Activated T-helper 17 cell treated with anti-CD3 and anti-CD28 coated beads, Interleukin-2, amount 50 U/mL, for 72 hours (primary cell): ENCODE results near the gene ATP7B. TPM values are rescaled to one million over a fixed set of nuclear protein-coding genes. Genes with fewer than 3 reads are reported as not detected.

Source experiments
- ATAC-seq: fragments of 150-1000 bp; cut with Tn5 transposase; replicated peaks from 2 replicates; pipeline ENCODE4 v1.10.0; 2021; ENCODE audit warnings: mild to moderate bottlenecking, moderate library complexity
- H3K27ac Mint-ChIP-seq: one replicate; pipeline ENCODE4 v1.8.0; 2022; ENCODE audit warnings: mixed read lengths
- H3K27me3 Mint-ChIP-seq: one replicate; pipeline ENCODE4 v1.8.0; 2022; ENCODE audit warnings: mixed read lengths
- H3K36me3 Mint-ChIP-seq: one replicate; pipeline ENCODE4 v1.8.0; 2022; ENCODE audit warnings: low read depth, mild to moderate bottlenecking, mixed read lengths
- H3K4me1 Mint-ChIP-seq: one replicate; pipeline ENCODE4 v1.8.0; 2022; ENCODE audit warnings: mixed read lengths
- H3K4me3 Mint-ChIP-seq: one replicate; pipeline ENCODE4 v1.8.0; 2022; ENCODE audit warnings: mild to moderate bottlenecking, mixed read lengths
- H3K9me3 Mint-ChIP-seq: one replicate; pipeline ENCODE4 v1.8.0; 2022; ENCODE audit warnings: mixed read lengths
- total RNA-seq, 2 donors: library from RNA; stranded (reverse); gene quantifications; one replicate each; pipeline ENCODE4 v1.2.3, GENCODE V29; 2022

The ATP7B gene
- total RNA-seq, 2 donors from 2014 or later = 0.76 to 1.2 TPM

DNA sequence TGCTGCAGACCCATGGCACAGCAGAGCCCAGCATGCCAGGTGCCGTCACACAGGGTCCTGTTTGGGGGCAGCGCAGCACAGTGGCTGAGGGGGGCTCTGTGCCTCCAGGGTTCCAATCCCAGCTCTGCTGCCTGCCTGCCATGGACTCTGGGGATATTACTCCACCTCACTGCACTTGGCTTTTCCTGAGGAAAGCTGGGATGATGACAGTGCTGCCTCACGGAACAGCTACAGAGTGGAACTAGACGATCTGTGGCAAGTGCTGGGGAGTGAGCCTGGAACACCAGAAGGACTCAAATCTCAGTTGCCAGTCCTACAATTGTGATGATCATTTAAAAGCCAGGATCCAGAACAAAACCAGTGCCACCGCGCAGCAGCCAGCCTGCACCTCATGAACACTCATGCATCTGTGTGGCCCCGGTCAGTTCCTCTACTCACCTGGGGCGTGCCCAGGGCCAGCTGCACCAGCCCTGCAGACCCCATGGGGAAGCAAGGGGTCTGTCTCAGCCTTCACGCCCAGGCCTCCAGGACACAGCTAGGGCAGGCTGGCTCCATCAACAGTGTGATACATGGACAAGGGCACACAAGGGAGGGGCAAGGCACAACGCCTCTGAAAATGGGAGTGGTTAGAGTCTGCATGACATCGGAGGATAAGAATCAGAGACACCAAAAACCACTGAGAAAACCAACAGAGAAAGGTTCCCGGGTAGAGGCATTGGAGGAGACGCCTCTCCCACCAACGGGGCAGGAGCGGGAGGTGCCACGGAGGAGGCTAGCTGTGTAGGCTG is 55.2 kb downstream of the ATP7B start:
- ATAC-seq = no peak
- Mint-ChIP-seq H3K9me3 (peaks cover 3% of the 10 kb centered on the region), H3K4me1 (peaks cover 32% of the 10 kb centered on the region), H3K27ac (no peak overlapping the region), H3K4me3 (no peak overlapping the region), H3K36me3 (no peaks in the 10 kb centered on the region), H3K27me3 (no peaks in the 10 kb centered on the region)

DNA sequence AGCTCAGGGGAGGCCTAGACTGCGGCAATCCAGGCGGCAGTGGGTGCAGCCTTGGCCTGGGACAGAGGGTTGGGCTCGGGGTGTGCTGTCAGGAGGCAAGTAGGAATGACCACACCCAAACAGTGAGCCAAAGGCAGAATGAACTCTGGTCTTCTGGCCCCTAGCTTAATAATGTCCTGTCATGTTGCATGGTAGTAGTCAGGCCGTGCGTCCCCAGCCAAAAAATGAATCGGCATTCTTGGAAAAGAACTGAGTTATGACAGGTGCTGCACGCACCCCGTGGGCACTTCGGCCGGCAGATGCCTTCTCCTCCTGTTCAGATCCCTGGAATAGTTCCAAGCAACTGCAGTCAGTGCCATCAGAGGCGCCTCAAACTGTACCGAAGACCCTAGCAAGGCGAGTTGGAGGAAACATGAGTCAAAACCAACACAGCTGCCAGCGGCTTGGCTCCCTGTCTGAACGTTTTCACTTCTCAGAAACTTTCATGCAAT is 55.9 kb downstream of the ATP7B start:
- H3K27me3 Mint-ChIP-seq = no peaks in the 10 kb centered on the region
- H3K27ac Mint-ChIP-seq = no peak overlapping the region
- no peak for ATAC-seq
- peaks cover 39% of the 10 kb centered on the region for H3K4me1 Mint-ChIP-seq
- peaks cover 7% of the 10 kb centered on the region for H3K9me3 Mint-ChIP-seq
- H3K36me3 Mint-ChIP-seq = no peaks in the 10 kb centered on the region
- no peak overlapping the region for H3K4me3 Mint-ChIP-seq

DNA sequence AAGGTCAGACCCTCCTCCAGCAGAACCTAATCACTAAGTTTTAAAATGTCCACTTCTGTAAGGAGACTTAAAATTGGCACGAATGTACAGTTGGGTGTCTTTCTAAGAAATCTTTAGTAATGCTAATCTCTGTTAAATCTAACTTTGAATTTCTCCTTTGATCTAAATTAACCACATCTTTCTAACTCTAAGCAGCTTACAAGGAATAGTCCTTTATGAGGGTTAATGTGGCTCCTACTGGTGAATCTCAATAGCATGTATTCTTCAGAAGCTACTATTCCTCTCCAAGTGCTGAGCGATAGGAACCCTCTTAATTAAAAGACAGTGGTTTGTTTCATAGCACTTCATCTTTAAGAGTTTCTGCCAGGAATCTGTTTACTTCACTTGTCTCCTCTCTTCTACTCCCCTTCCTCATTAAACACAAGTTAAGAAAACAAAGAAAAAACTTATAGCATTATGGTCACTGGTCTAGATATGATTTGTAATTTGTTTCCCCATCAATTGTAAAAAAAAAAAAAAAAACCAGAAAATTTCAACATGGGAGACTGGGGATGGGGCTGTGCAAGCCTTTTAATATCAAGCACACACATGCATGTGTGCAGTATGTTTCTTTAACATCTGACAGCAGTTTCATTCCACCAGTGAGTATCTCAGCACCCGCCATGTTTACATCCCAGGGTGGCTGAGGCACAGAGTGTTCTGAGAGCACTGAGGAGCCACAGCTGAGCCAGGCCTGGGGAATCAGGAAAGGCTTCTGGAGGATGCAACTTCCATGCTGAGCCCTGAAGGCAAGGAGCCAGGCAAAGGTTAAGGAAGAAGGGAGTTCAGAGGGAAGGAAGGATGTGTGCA is 57.7 kb downstream of the ATP7B start:
- no peak for ATAC-seq

DNA sequence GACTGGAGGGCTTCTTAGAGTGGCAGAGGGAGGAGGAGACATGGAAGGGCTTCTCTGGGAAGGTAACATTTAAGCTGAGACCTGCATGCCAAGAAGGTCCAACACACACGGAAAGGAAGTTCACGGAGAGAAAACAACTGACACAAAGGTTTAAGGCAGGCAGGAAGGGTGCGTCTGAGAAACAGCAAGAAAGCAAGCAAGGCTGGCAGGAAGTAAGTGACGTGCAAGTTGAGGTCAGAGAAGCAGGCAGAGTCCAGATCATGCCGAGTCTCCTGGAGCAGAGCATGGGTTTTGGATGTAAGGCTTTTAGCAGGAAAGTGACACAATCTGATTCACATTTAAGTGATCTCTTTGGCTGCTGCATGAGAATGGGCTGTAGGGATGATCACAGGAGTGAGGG is 60.5 kb downstream of the ATP7B start:
- peaks cover 37% of the 10 kb centered on the region for H3K4me1 Mint-ChIP-seq
- H3K27ac Mint-ChIP-seq = peak overlapping the region; percentile 80
- ATAC-seq = peak; percentile 86
- H3K36me3 Mint-ChIP-seq = no peaks in the 10 kb centered on the region
- peaks cover 7% of the 10 kb centered on the region for H3K9me3 Mint-ChIP-seq
- H3K4me3 Mint-ChIP-seq = peak overlapping the region; percentile 67
- H3K27me3 Mint-ChIP-seq = no peaks in the 10 kb centered on the region

More for the DNA sequence above, 57.7 kb downstream of the ATP7B start:
- Mint-ChIP-seq H3K27me3 (no peaks in the 10 kb centered on the region), H3K9me3 (peaks cover 7% of the 10 kb centered on the region), H3K4me3 (no peak overlapping the region), H3K27ac (no peak overlapping the region), H3K36me3 (no peaks in the 10 kb centered on the region), H3K4me1 (peaks cover 37% of the 10 kb centered on the region)

DNA sequence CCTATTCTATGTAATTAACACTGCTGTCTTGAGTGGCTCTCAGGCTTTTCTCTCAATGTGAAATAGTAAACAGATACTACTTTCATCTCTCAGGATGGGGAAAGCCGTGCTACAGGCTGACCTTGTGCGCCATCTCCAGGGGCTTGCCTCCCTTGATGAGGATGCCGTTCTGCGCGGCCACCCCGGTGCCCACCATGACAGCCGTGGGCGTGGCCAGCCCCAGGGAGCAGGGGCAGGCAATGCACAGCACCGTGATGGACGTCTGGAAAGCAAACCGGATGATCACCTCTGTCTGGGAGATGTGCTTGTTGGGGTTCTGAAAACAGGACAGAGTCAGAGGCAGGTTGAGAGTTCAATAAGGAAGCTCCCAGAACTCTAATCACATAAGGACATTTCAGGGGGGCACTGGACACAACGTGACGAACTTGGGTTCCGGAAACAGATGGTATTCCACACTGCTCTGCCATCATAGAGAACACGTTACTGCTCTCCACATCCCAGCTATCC is 65.0 kb downstream of the ATP7B start:
- H3K9me3 Mint-ChIP-seq = peaks cover 6% of the 10 kb centered on the region
- no peak overlapping the region for H3K4me3 Mint-ChIP-seq
- no peaks in the 10 kb centered on the region for H3K27me3 Mint-ChIP-seq
- no peaks in the 10 kb centered on the region for H3K36me3 Mint-ChIP-seq
- no peak overlapping the region for H3K27ac Mint-ChIP-seq
- no peak for ATAC-seq
- peaks cover 43% of the 10 kb centered on the region for H3K4me1 Mint-ChIP-seq

DNA sequence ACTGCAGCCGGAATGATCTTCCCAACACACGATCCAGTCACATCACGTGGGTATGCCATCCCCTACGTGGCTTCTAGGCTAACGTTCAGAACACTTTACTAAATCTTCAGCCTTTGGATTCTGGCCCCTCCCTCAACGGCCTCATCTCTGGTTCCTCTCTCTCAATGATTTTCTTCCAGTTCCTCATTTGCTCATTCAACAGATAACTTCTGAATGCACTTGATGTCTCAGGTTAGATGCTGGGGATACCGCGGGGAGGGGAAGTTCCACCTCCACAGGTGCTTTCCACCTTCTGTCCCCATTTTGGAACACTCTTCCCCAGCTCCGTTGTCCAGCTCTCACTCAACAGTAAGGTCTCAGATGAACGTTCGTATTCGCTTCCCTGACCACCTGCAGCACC is 66.1 kb downstream of the ATP7B start:
- Mint-ChIP-seq H3K4me3 (no peak overlapping the region), H3K36me3 (no peaks in the 10 kb centered on the region), H3K27ac (no peak overlapping the region), H3K9me3 (no peaks in the 10 kb centered on the region), H3K27me3 (no peaks in the 10 kb centered on the region), H3K4me1 (peaks cover 36% of the 10 kb centered on the region)
- no peak for ATAC-seq

DNA sequence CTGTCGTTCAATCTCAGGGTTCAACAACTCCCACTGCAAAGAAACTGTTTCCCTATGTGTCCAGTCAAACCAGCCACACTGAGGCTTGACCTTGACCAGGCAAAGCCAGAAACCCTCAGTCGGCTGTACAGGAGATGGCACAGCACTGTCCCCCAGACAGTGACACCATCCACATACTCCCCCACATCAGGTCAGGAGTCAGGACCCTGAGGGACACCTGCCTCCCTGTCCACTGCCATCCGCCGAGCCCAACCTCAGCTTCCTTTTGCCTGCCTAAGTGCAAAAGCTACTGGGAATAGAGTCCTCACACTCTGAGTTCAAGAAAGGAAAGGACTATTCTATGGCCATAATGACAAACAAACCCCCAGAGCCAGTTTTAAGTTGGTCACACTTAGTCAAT is 66.8 kb downstream of the ATP7B start:
- H3K36me3 Mint-ChIP-seq = no peaks in the 10 kb centered on the region
- H3K4me1 Mint-ChIP-seq = peaks cover 35% of the 10 kb centered on the region
- no peaks in the 10 kb centered on the region for H3K27me3 Mint-ChIP-seq
- ATAC-seq = no peak
- peak overlapping the region; percentile 63 for H3K27ac Mint-ChIP-seq
- no peaks in the 10 kb centered on the region for H3K9me3 Mint-ChIP-seq
- H3K4me3 Mint-ChIP-seq = peak overlapping the region; percentile 73

DNA sequence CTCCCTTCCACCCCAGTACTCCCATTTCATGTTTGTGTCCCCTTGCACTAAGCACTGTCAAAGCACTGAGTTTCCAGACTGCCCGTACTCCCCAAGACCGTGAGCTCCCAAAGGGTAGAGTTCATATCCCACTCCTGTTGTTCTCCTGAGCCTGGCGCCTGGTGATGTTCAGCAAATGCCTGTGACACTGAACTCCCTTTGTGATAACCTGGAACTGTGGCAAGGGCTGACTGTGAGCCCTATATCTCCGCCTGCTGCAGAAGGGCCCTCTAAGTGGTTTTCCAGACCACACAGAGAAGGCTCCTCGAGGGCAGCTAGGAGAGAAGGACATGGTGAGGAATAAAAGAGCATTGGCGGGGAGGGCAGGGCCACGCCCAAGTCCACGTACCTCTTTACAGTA is 67.5 kb downstream of the ATP7B start:
- Mint-ChIP-seq H3K4me3 (peak overlapping the region; percentile 73), H3K4me1 (peaks cover 35% of the 10 kb centered on the region), H3K27me3 (no peaks in the 10 kb centered on the region), H3K9me3 (no peaks in the 10 kb centered on the region), H3K27ac (peak overlapping the region; percentile 63), H3K36me3 (no peaks in the 10 kb centered on the region)
- no peak for ATAC-seq

DNA sequence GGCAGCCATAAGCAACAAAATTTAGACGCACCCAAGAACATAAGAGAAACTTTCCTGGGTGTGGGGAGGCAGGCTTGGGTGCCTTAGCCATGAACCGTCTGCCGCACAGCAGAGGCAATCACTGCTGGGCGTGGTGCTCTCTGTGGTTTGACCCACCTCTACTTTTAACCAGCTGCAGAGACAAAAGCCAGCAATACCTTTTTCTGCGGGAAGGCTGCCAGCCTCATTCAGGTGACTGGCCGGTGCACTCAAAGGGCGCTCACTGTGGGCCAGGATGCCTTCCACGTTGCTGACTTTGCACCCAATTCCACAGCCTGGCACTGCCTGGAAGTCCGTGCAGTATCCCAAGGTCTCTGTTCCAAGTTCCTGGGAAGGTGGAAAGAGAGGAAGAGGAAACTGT is 69.1 kb downstream of the ATP7B start:
- no peaks in the 10 kb centered on the region for H3K36me3 Mint-ChIP-seq
- no peaks in the 10 kb centered on the region for H3K9me3 Mint-ChIP-seq
- H3K4me1 Mint-ChIP-seq = peaks cover 35% of the 10 kb centered on the region
- no peaks in the 10 kb centered on the region for H3K27me3 Mint-ChIP-seq
- H3K27ac Mint-ChIP-seq = peak overlapping the region; percentile 63
- peak; percentile 75 for ATAC-seq
- H3K4me3 Mint-ChIP-seq = peak overlapping the region; percentile 73

DNA sequence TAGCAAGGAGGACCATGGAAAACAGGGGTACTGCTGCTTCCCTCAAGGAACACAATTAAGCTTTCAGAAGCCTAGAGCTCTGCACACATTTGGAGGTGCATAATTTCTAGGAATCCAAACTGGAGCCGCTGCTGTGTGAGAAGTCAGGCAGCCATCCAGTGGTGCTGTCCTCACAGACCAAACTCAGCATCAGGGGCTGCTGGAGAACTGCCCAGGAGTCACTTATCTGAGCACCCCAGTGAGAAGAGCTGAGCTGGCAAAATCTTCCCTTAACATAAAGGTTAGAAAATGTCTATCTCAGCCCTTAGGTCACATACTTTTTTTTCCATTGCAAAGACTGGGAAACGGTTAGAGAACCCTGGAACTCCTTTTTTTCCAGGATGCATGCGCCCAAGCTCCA is 72.8 kb downstream of the ATP7B start:
- H3K4me1 Mint-ChIP-seq = peaks cover 23% of the 10 kb centered on the region
- H3K27ac Mint-ChIP-seq = no peak overlapping the region
- H3K4me3 Mint-ChIP-seq = no peak overlapping the region
- H3K27me3 Mint-ChIP-seq = no peaks in the 10 kb centered on the region
- no peaks in the 10 kb centered on the region for H3K9me3 Mint-ChIP-seq
- H3K36me3 Mint-ChIP-seq = no peaks in the 10 kb centered on the region
- ATAC-seq = no peak

DNA sequence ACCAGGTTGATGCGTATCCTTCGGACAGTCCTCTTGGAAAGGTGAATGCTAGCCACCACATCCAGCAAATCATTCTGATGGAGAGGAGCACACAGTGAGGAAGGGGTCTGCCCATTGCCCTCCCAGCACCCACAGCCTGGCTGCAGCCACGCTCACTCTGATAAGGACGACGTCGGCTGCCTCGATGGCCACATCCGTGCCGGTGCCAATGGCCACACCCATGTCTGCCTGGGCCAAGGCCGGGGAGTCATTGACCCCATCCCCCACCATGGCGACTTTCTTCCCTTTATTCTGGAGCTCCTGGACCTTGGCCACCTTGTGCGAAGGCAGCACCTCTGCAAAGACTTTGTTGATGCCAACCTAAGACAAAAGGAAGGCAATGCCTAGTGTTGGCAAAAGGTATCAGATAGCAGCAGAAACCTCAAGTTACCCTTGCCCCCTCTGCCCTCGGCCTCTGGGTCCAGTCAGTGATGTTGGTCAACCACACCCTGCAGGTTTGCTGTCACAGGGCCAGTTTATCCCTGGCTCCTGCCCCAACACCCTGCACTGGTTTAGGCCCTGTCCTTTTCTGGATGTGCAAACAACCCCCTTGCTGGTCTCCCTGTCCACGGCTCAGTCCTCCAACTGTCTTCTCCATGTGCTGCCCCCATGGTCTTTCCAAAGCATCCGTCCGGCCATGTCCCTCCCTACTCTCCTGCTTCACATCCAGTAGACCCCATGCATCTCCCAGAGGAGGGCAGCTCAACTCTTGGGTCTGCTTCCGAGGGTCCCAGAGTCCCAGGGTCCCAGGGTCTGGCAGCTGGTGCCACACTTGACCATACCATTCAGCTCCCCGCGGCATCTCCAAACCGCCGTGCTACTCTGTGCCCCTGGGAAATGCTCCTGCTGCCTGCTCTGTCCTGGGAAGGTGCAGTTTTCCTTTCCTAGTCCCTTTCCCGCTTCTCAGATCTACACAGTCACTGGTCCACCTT is 73.6 kb downstream of the ATP7B start:
- Mint-ChIP-seq H3K36me3 (no peaks in the 10 kb centered on the region), H3K9me3 (no peaks in the 10 kb centered on the region), H3K27me3 (no peaks in the 10 kb centered on the region), H3K4me1 (peaks cover 17% of the 10 kb centered on the region), H3K27ac (no peak overlapping the region), H3K4me3 (no peak overlapping the region)
- ATAC-seq = no peak

DNA sequence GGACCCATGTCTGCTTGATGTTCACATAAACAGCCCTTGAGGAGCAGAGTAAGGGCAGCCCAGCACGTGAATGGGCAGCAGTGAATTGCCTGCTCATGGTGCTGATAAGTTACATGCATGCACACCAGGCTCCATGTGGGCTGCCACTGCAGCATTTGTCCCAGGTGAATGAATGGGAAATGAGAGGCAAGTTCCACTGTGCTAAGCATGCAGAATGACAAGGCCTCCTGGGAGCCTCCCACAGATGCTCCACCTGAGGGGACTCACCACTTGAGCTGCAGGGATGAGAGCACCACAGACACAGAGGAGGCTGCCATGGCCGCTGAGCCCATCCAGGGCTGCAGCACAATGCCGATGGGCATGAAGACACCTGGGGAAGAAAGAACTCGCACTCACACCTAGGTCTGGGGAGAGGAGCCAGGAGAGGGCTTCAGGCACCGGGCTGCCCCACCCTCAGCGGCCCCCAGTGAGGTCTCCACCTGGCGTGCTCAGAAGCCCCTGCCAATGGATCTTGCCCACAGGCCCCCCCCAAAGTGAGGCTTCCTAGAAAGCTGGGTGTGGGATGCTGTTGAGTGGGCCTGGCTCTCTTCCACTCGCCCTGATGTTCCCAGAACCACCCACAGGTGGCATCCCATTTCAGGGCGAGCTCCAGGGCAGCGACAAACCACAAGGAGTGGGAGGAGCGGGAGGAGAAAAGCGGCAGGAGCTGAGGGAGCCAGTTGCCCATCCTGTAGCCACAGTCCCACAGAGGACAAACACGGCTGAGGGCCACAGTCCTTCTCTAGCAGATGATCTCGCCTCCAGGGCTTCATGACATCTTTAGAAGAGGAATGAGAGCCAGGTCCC is 75.7 kb downstream of the ATP7B start:
- Mint-ChIP-seq H3K9me3 (no peaks in the 10 kb centered on the region), H3K36me3 (no peaks in the 10 kb centered on the region), H3K27ac (no peak overlapping the region), H3K4me3 (no peak overlapping the region), H3K4me1 (peaks cover 7% of the 10 kb centered on the region), H3K27me3 (no peaks in the 10 kb centered on the region)
- ATAC-seq = peak; percentile 23

DNA sequence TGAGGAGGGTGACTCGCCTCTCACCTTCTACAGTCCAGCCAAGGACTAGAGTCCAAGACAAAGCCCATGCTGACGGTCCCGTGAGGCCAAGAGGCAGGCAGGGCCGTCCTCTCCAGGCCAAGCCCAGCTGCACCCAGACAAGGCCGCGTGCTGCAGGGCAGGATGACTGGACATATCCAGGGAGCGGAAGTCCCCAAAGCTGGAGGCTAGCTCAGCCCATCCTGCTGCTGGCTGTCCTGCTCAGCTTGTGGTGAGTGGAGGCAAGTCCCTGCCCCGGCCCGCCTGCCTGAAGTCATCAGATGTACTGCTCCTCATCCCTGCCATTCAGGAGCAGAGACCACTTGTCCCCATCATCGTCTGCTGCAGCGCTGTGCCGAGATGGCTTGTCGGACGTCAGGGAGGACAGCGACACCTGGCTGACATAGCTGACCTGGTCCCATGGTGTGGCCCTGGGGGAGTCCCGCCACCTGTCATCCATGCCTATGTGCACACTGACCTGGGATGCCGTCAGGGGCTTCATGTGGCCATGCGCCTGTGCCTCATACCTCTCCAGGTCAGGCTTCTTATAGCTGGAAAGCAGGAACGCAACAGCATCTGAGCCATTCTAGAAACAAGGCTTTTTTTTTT is 76.7 kb downstream of the ATP7B start:
- no peak for ATAC-seq
- Mint-ChIP-seq H3K9me3 (no peaks in the 10 kb centered on the region), H3K27ac (no peak overlapping the region), H3K36me3 (no peaks in the 10 kb centered on the region), H3K4me3 (no peak overlapping the region), H3K27me3 (no peaks in the 10 kb centered on the region), H3K4me1 (peaks cover 5% of the 10 kb centered on the region)
